Measurements from ENCODE around the gene KCNJ12. TPM values are rescaled to one million over a fixed set of nuclear protein-coding genes. Genes with fewer than 3 reads are reported as not detected.

Gene KCNJ12
- total RNA-seq, 4 donors from 2014 or later: 1.5 to 3.2 (median 2.5) TPM

- no peak for TF ChIP-seq CTCF (IDR thresholded peaks at IDR 0.05)
- DNase-seq (ENCODE audit: low spot score) (no peak), ATAC-seq (ENCODE audit: low FRiP score) (no peak)
Observed at GRCh38 chr17:21459536-21459935, 83.4 kb downstream of the KCNJ12 start.

- TF ChIP-seq CTCF (IDR thresholded peaks at IDR 0.05): no peak
- no peak for ATAC-seq (ENCODE audit: low FRiP score)
- no peak for DNase-seq (ENCODE audit: low spot score)
Observed at GRCh38 chr17:21460358-21460757, 84.2 kb downstream of the KCNJ12 start.

- TF ChIP-seq CTCF (IDR thresholded peaks at IDR 0.05): no peak
- no peak for DNase-seq (ENCODE audit: low spot score)
- no peak for ATAC-seq (ENCODE audit: low FRiP score)
Observed at GRCh38 chr17:21462237-21462636, 86.1 kb downstream of the KCNJ12 start.

GRCh38 chr17:21463204-21463661 lies 87.1 kb downstream of the KCNJ12 start:
- DNase-seq (ENCODE audit: low spot score) (no peak), ATAC-seq (ENCODE audit: low FRiP score) (no peak)
- no peak for TF ChIP-seq CTCF (IDR thresholded peaks at IDR 0.05)

GRCh38 chr17:21463779-21464407 lies 87.7 kb downstream of the KCNJ12 start:
- no peak for ATAC-seq (ENCODE audit: low FRiP score)
- no peak for TF ChIP-seq CTCF (IDR thresholded peaks at IDR 0.05)

GRCh38 chr17:21464611-21465021 lies 88.5 kb downstream of the KCNJ12 start:
- DNase-seq (ENCODE audit: low spot score): no peak
- no peak for TF ChIP-seq CTCF (IDR thresholded peaks at IDR 0.05)
- ATAC-seq (ENCODE audit: low FRiP score): no peak

More at GRCh38 chr17:21463779-21464407, 87.7 kb downstream of the KCNJ12 start:
- DNase-seq (ENCODE audit: low spot score): no peak

GRCh38 chr17:21466550-21466949 lies 90.4 kb downstream of the KCNJ12 start:
- TF ChIP-seq CTCF (IDR thresholded peaks at IDR 0.05): no peak
- ATAC-seq (ENCODE audit: low FRiP score): no peak

More at GRCh38 chr17:21466550-21466949, 90.4 kb downstream of the KCNJ12 start:
- DNase-seq (ENCODE audit: low spot score): no peak
